ENCODE results near the gene KDM5B.

Gene KDM5B

GRCh38 chr1:202713110-202713509, 95.1 kb downstream of the KDM5B start:
- Histone ChIP-seq H3K4me3 (replicated peaks; ENCODE audit: low read depth, low read length) (no peak overlapping the region), H3K36me3 (ENCODE audit: control insufficient read depth, insufficient read depth, low read length) (no peaks in the 10 kb centered on the region), H3K27me3 (replicated peaks; ENCODE audit: control insufficient read depth, insufficient read depth, low read length) (peaks cover 3% of the 10 kb centered on the region)
- TF ChIP-seq CTCF (IDR thresholded peaks at IDR 0.05; ENCODE audit: insufficient read depth, low read length, poor library complexity, severe bottlenecking) = no peak
- DNase-seq (ENCODE audit: extremely low read depth, insufficient read length) = no peak

DNA sequence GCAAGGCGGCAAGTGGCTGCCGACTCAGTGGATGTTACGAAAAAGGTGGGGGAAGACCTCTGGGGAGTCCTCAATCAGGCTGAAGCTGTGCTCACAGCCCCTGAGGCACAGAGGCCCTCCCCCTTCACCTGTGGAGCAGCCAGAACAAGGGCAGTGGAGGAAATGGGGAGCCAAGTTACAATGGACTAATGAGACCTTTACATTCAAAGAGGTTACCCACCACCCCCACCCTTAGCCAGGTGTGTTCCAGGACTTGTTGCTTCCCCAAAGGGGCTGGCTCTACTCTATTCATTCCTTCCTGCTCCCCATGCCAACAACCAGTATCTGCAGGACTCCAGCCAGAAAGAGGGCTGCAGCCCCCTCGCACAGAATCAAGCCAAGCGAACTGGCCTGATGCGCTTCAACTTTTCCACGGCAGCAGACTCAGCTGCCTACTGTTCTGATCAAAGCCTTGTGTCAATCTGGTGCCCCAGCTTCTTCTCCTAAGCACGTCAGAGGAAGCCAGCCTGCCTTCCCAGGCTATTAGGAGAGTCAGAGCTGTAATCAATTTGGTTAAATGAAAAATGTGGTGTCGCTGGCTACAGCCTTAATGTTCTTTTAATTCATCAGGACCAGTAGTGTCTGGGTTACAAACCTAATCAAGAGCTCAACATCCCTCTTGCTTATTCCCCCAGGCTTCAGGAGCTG, 96.1 kb downstream of the KDM5B start:
- no peak for TF ChIP-seq CTCF (IDR thresholded peaks at IDR 0.05; ENCODE audit: insufficient read depth, low read length, poor library complexity, severe bottlenecking)
- peaks cover 5% of the 10 kb centered on the region for H3K27me3 ChIP-seq (replicated peaks; ENCODE audit: control insufficient read depth, insufficient read depth, low read length)

GRCh38 chr1:202710070-202711045, 97.9 kb downstream of the KDM5B start, which contains the start of gene SYT2:
Gene SYT2, minus strand, starts transcription at chr1:202710454. Its CDS starts 104,682 bp downstream, at chr1:202605772.
- Histone ChIP-seq H3K36me3 (ENCODE audit: control insufficient read depth, insufficient read depth, low read length) (no peaks in the 10 kb centered on the region), H3K4me3 (replicated peaks; ENCODE audit: low read depth, low read length) (no peak within 1 kb of the TSS), H3K27me3 (replicated peaks; ENCODE audit: control insufficient read depth, insufficient read depth, low read length) (peaks cover 5% of the 10 kb centered on the region)
- TF ChIP-seq CTCF (IDR thresholded peaks at IDR 0.05; ENCODE audit: insufficient read depth, low read length, poor library complexity, severe bottlenecking) = no peak
- peak; percentile 14 for DNase-seq (ENCODE audit: extremely low read depth, insufficient read length)

More for the DNA sequence above, 96.1 kb downstream of the KDM5B start:
- no peak for DNase-seq (ENCODE audit: extremely low read depth, insufficient read length)
- no peaks in the 10 kb centered on the region for H3K36me3 ChIP-seq (ENCODE audit: control insufficient read depth, insufficient read depth, low read length)
- no peak overlapping the region for H3K4me3 ChIP-seq (replicated peaks; ENCODE audit: low read depth, low read length)

DNA sequence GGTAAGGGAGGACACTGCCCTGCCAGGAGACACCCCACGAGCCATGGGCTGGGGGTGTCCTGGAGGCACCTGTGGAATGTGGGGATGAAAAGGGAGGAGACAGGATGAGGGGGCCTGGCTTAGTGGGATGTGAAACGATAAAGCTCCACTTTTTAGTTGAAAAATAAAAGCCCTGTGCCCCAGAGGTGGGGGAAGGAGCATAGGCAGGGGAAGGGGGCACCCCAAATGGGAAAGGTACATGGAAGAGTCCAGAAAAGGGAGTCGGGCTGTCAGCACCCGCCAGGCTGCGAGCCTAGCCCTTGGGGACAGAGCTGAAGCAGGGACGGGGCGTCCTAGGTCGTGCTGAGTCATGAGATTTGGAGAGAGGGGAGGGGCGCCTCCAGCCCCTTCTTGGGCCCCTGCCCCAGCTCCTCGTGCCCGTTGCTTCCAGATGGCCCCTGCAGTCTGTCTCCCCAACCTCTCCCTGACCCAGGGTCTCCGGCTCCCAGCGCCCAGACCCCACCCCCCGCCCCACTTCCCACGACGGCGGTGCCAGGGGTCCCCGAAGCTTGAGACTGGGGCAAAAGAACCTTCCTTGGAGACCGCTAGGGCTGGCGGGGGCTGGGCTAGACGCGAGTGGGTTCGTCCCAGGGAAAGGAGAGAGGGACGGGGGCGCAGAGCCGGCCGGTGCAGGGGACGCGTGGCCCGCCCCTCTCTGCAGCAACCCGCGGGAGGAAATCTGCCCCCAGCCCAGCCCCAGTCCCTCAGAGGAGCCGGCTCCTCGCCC, 98.8 kb downstream of the KDM5B start:
- H3K36me3 ChIP-seq (ENCODE audit: control insufficient read depth, insufficient read depth, low read length) = no peaks in the 10 kb centered on the region
- TF ChIP-seq CTCF (IDR thresholded peaks at IDR 0.05; ENCODE audit: insufficient read depth, low read length, poor library complexity, severe bottlenecking) = no peak
- no peak for DNase-seq (ENCODE audit: extremely low read depth, insufficient read length)
- no peak overlapping the region for H3K4me3 ChIP-seq (replicated peaks; ENCODE audit: low read depth, low read length)
- peaks cover 7% of the 10 kb centered on the region for H3K27me3 ChIP-seq (replicated peaks; ENCODE audit: control insufficient read depth, insufficient read depth, low read length)

DNA sequence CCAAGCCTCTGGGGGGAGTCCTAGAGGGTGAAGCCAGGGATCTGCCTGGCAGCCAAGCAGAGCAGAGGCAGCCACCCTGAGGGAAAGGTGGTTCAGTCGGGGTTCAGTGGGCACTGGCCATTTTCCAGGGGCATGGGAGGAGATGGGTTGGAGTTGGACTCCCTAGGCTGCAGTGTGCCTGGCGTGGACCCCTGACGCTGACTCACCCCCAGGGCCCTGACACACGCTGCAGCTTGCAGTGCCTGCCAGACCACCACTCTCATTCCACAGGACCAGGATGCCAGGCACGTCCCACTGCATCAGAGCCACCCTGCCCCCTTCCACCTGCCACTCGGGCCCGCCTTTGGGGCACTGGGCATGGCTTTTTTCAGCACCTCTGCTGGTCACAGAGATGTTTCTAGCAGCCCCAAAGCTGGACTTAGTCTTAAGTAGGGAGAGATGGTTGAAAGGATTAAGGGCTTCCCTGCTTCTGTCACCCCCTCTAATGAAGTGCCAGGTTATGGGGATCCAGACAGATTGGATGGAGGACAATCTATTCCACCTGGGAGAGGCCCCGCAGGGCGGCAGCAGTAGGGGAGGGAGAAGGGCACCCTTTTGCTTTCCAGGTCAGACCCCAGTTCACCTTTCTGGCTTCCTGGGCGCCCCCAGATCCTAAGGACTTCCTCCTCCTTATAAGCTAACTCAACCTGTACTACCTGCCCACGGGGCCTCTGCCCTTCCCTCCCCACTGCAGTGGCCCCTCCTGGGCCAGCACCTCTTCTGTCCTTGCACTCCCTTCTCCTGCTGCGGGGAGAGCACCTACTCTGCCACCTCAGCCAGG, 99.6 kb downstream of the KDM5B start:
- Histone ChIP-seq H3K4me3 (replicated peaks; ENCODE audit: low read depth, low read length) (no peak overlapping the region), H3K36me3 (ENCODE audit: control insufficient read depth, insufficient read depth, low read length) (no peaks in the 10 kb centered on the region), H3K27me3 (replicated peaks; ENCODE audit: control insufficient read depth, insufficient read depth, low read length) (peaks cover 9% of the 10 kb centered on the region)
- DNase-seq (ENCODE audit: extremely low read depth, insufficient read length) = no peak
- TF ChIP-seq CTCF (IDR thresholded peaks at IDR 0.05; ENCODE audit: insufficient read depth, low read length, poor library complexity, severe bottlenecking) = no peak
